Liver (tissue), 9 donors: ENCODE measurements around the gene PSPN. TPM values are rescaled to one million over a fixed set of nuclear protein-coding genes. Genes with fewer than 3 reads are reported as not detected.

Experiments
- DNase-seq: peaks from one replicate; pipeline ENCODE4 v3.0.0-alpha.2; 2017; ENCODE audit warnings: low spot score
- H3K27ac ChIP-seq, 2 donors: one replicate each; pipeline ENCODE4 v1.7.0; 2013; ENCODE audit warnings: inconsistent platforms in 2 of 2, low read length in 2 of 2, control low read depth in 1 of 2, low read depth in 1 of 2, mild to moderate bottlenecking in 1 of 2
- H3K27me3 ChIP-seq, 4 donors: one replicate each; pipeline versions ENCODE4 v1.6.1 to v1.7.0; 2013; ENCODE audit warnings: low read length in 3 of 4, inconsistent platforms in 1 of 4, mild to moderate bottlenecking in 1 of 4, moderate library complexity in 1 of 4; ENCODE audit not compliant: control insufficient read depth in 4 of 4, insufficient read depth in 4 of 4
- H3K36me3 ChIP-seq, 4 donors: one replicate each; pipeline versions ENCODE4 v1.6.1 to v1.7.0; 2013; ENCODE audit warnings: low read length in 3 of 4, mild to moderate bottlenecking in 3 of 4, low read depth in 1 of 4, moderate library complexity in 1 of 4; ENCODE audit not compliant: control insufficient read depth in 4 of 4, insufficient read depth in 3 of 4
- H3K4me1 ChIP-seq, 4 donors: one replicate each; pipeline versions ENCODE4 v1.6.1 to v1.7.0; 2013; ENCODE audit warnings: low read length in 3 of 4, mild to moderate bottlenecking in 3 of 4, moderate library complexity in 1 of 4; ENCODE audit not compliant: control insufficient read depth in 4 of 4, insufficient read depth in 4 of 4
- H3K4me3 ChIP-seq, 3 donors: one replicate each; pipeline versions ENCODE4 v1.6.1 to v1.7.0; 2013; ENCODE audit warnings: low read length in 3 of 3, control low read depth in 1 of 3, low read depth in 1 of 3, mild to moderate bottlenecking in 1 of 3
- H3K9ac ChIP-seq, 2 donors: one replicate each; pipeline ENCODE4 v1.7.0; 2013; ENCODE audit warnings: low read length in 2 of 2, mild to moderate bottlenecking in 2 of 2, moderate library complexity in 2 of 2, control low read depth in 1 of 2, low read depth in 1 of 2
- H3K9me3 ChIP-seq, 4 donors: one replicate each; pipeline versions ENCODE4 v1.6.1 to v1.7.0; 2013; ENCODE audit warnings: low read length in 3 of 4; ENCODE audit not compliant: control insufficient read depth in 4 of 4
- EGR1 ChIP-seq, 2 donors: IDR thresholded peaks; 2 replicates each; pipeline ENCODE4 v1.6.1; 2016 to 2018; ENCODE audit warnings: antibody characterized with exemption in 2 of 2, low read depth in 2 of 2
- FOXA1 ChIP-seq: IDR thresholded peaks from 2 replicates; pipeline ENCODE4 v1.6.1; 2016; ENCODE audit warnings: antibody characterized with exemption
- GABPA ChIP-seq, 2 donors: IDR thresholded peaks in 1 of 2; conservative IDR thresholded peaks in 1 of 2; 2 replicates each; pipeline ENCODE4 v1.6.1; 2016; ENCODE audit warnings: antibody characterized with exemption in 2 of 2, mild to moderate bottlenecking in 1 of 2, moderate library complexity in 1 of 2
- HNF4A ChIP-seq, 2 donors: conservative IDR thresholded peaks; 2 replicates each; pipeline ENCODE4 v1.6.1; 2016; ENCODE audit warnings: antibody characterized with exemption in 2 of 2, mild to moderate bottlenecking in 2 of 2
- HNF4G ChIP-seq: IDR thresholded peaks from 2 replicates; pipeline ENCODE4 v1.6.1; 2016; ENCODE audit warnings: antibody characterized with exemption
- JUND ChIP-seq, 2 donors: IDR thresholded peaks; 2 replicates each; pipeline ENCODE4 v1.6.1; 2016; ENCODE audit warnings: antibody characterized with exemption in 2 of 2
- NR2F2 ChIP-seq: IDR thresholded peaks from 2 replicates; pipeline ENCODE4 v1.6.1; 2016; ENCODE audit warnings: antibody characterized with exemption
- RAD21 ChIP-seq, 2 donors: IDR thresholded peaks; 2 replicates each; pipeline ENCODE4 v1.6.1; 2016; ENCODE audit warnings: antibody characterized with exemption in 2 of 2, mild to moderate bottlenecking in 2 of 2
- RXRA ChIP-seq, 2 donors: IDR thresholded peaks; 2 replicates each; pipeline ENCODE4 v1.6.1; 2017 to 2018; ENCODE audit warnings: antibody characterized with exemption in 2 of 2, mild to moderate bottlenecking in 1 of 2
- SP1 ChIP-seq: IDR thresholded peaks from 2 replicates; pipeline ENCODE4 v1.6.1; 2018; ENCODE audit warnings: antibody characterized with exemption, mild to moderate bottlenecking
- TAF1 ChIP-seq: conservative IDR thresholded peaks from 2 replicates; pipeline ENCODE4 v1.6.1; 2016; ENCODE audit warnings: antibody characterized with exemption, mild to moderate bottlenecking
- WGBS: extraction: QIAGEN DNeasy Blood & Tissue Kit; methylation state at CpG from one replicate; pipeline ENCODE4 v1.1.7; 2013; 5-methylcytosine and 5-hydroxymethylcytosine counted together
- polyA plus RNA-seq, 2 donors: library from polyadenylated mRNA; stranded (reverse) in 1 of 2; unstranded in 1 of 2; fragments of 200-250 nt in 1 of 2; fragments of >200 nt in 1 of 2; fragmentation: Nextera tagmentation in 1 of 2; extraction: Ambion mirVana in 1 of 2; gene quantifications; one replicate each; pipeline versions ENCODE4 v1.2.1 to v1.2.3, GENCODE V29; 2013 to 2015
- total RNA-seq, 2 donors: library from RNA; depleted of rRNA; stranded (reverse); fragments of >200 nt; gene quantifications; one replicate each; pipeline ENCODE4 v1.2.3, GENCODE V29; 2014
- TF ChIP-seq, protein P1 (sequence below): IDR thresholded peaks from 2 replicates; pipeline ENCODE4 v1.6.1; 2016; ENCODE audit warnings: antibody characterized with exemption
- TF ChIP-seq, protein P2 (sequence below): fragments of 150-350 bp; IDR thresholded peaks from 2 replicates; pipeline ENCODE4 v1.5.1; 2017; ENCODE audit warnings: improper control_type of control experiment, low read depth, low read length; ENCODE audit not compliant: missing input control
- TF ChIP-seq, protein P3 (sequence below): IDR thresholded peaks from 2 replicates; pipeline ENCODE4 v1.6.1; 2016; ENCODE audit warnings: antibody characterized with exemption
- TF ChIP-seq, protein P4 (sequence below): IDR thresholded peaks from 2 replicates; pipeline ENCODE4 v1.6.1; 2016; ENCODE audit warnings: antibody characterized with exemption, mild to moderate bottlenecking
- donor health status: healthy.
- donor health status: healthy.
- donor health status: healthy.
- donor health status: healthy.
- donor health status: healthy.

The PSPN gene
- total and polyA plus RNA-seq, 4 donors, result 0.51 to 0.75 (median 0.62) TPM

DNA sequence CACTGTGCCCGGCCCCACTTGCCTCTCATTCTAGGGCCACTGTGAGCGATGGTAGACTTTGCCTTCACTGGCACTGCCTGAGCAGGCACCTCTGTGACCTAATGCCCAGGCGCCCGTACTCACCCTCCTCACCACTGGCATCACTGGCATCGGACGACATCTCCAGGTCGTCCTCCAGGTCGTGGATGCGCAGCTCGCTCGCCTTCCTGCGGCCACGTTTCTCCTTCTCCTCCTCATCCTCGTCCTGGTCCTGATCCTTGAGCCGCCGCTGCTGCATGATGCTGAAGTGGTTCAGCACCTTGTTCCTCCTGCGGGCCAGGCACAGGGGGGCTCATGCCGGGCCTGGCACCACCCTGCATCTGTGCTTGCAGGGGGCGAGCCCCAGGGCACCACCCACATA lies 7.5 kb upstream of the PSPN start:
- Histone ChIP-seq H3K9me3 (no peaks in the 10 kb centered on the region), H3K4me1 (no peaks in the 10 kb centered on the region), H3K27me3 (no peaks in the 10 kb centered on the region), H3K4me3 (no peak overlapping the region), H3K9ac (no peak overlapping the region), H3K27ac (no peak overlapping the region), H3K36me3 (peaks cover 21 to 69% (median 36%) of the 10 kb centered on the region in 4 donors)
- TF ChIP-seq HNF4A (conservative IDR thresholded peaks at IDR 0.05) (no peak), GABPA (IDR thresholded peaks at IDR 0.05 in 1 of 2, conservative IDR thresholded peaks at IDR 0.05 in 1 of 2) (no peak), RAD21 (IDR thresholded peaks at IDR 0.05) (no peak), NR2F2 (no peak), FOXA1 (no peak)
- TF ChIP-seq, protein P1, sequence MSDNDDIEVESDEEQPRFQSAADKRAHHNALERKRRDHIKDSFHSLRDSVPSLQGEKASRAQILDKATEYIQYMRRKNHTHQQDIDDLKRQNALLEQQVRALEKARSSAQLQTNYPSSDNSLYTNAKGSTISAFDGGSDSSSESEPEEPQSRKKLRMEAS, result no peak
- TF ChIP-seq, protein P2, sequence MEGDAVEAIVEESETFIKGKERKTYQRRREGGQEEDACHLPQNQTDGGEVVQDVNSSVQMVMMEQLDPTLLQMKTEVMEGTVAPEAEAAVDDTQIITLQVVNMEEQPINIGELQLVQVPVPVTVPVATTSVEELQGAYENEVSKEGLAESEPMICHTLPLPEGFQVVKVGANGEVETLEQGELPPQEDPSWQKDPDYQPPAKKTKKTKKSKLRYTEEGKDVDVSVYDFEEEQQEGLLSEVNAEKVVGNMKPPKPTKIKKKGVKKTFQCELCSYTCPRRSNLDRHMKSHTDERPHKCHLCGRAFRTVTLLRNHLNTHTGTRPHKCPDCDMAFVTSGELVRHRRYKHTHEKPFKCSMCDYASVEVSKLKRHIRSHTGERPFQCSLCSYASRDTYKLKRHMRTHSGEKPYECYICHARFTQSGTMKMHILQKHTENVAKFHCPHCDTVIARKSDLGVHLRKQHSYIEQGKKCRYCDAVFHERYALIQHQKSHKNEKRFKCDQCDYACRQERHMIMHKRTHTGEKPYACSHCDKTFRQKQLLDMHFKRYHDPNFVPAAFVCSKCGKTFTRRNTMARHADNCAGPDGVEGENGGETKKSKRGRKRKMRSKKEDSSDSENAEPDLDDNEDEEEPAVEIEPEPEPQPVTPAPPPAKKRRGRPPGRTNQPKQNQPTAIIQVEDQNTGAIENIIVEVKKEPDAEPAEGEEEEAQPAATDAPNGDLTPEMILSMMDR, result no peak
- TF ChIP-seq, protein P3, sequence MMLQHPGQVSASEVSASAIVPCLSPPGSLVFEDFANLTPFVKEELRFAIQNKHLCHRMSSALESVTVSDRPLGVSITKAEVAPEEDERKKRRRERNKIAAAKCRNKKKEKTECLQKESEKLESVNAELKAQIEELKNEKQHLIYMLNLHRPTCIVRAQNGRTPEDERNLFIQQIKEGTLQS, result no peak
- TF ChIP-seq, protein P4, sequence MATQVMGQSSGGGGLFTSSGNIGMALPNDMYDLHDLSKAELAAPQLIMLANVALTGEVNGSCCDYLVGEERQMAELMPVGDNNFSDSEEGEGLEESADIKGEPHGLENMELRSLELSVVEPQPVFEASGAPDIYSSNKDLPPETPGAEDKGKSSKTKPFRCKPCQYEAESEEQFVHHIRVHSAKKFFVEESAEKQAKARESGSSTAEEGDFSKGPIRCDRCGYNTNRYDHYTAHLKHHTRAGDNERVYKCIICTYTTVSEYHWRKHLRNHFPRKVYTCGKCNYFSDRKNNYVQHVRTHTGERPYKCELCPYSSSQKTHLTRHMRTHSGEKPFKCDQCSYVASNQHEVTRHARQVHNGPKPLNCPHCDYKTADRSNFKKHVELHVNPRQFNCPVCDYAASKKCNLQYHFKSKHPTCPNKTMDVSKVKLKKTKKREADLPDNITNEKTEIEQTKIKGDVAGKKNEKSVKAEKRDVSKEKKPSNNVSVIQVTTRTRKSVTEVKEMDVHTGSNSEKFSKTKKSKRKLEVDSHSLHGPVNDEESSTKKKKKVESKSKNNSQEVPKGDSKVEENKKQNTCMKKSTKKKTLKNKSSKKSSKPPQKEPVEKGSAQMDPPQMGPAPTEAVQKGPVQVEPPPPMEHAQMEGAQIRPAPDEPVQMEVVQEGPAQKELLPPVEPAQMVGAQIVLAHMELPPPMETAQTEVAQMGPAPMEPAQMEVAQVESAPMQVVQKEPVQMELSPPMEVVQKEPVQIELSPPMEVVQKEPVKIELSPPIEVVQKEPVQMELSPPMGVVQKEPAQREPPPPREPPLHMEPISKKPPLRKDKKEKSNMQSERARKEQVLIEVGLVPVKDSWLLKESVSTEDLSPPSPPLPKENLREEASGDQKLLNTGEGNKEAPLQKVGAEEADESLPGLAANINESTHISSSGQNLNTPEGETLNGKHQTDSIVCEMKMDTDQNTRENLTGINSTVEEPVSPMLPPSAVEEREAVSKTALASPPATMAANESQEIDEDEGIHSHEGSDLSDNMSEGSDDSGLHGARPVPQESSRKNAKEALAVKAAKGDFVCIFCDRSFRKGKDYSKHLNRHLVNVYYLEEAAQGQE, result no peak
- DNase-seq, result no peak
- WGBS, result 97% methylated on average over 19 of the region's 19 CpGs

DNA sequence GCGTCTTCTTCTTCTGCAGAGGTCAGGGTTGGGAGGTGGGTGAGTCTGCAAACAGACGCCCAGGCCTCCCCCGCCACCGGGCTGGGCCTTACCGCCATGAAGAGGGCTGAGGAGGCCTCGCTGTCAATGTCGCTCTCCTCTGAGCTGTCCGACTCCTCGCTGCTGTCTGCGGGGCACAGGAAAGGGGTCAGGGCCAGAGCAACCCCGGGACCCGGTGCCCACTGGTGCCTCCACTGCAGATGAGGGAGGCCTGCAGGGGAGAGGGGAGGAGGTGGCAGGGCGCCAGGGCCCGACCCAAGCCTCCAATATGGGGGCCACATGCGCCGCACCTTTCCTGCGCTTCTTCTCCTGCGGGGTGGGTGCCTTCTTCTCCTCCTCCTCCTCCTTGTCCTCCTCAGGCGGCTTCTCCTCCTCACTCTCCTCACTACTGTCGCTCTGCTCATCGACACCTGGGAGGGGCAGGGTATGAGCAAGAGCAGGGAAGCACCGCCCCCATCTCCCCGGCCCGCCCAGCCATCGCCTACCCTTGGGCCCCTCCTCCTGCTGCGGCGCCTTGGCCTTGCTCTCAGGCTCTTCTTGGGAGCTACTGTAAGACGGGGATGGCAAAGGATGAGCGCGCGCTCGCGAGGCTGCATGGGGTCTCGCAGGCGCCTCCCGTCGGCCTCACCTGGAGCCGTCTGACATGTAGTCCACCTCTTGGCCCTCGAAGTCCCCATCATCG lies 5.5 kb upstream of the PSPN start:
- no peaks in the 10 kb centered on the region for H3K27me3 ChIP-seq
- no peak for DNase-seq
- TF ChIP-seq, protein P2, result no peak
- TF ChIP-seq TAF1, result no peak
- TF ChIP-seq RAD21 (IDR thresholded peaks at IDR 0.05), result no peak
- no peak for TF ChIP-seq SP1
- TF ChIP-seq, protein P4, result no peak
- TF ChIP-seq GABPA (IDR thresholded peaks at IDR 0.05 in 1 of 2, conservative IDR thresholded peaks at IDR 0.05 in 1 of 2), result no peak
- TF ChIP-seq NR2F2, result no peak
- no peak for TF ChIP-seq EGR1 (IDR thresholded peaks at IDR 0.05; ENCODE audit: low read depth in 2 of 2)
- no peak for TF ChIP-seq HNF4G
- TF ChIP-seq, protein P3, result no peak
- TF ChIP-seq RXRA (IDR thresholded peaks at IDR 0.05), result no peak
- no peak for TF ChIP-seq JUND (IDR thresholded peaks at IDR 0.05)
- no peak for TF ChIP-seq HNF4A (conservative IDR thresholded peaks at IDR 0.05)
- H3K9me3 ChIP-seq, result no peaks in the 10 kb centered on the region
- no peaks in the 10 kb centered on the region for H3K4me1 ChIP-seq
- H3K27ac ChIP-seq, result no peak overlapping the region
- no peak overlapping the region for H3K9ac ChIP-seq
- H3K4me3 ChIP-seq, result no peak overlapping the region
- 98% methylated on average over 40 of the region's 40 CpGs for WGBS
- H3K36me3 ChIP-seq, result peaks cover 15 to 54% (median 27%) of the 10 kb centered on the region in 4 donors
